Esophagus squamous epithelium (tissue), 4 donors: ENCODE results near the gene CCDC192.

Experiments
- CTCF ChIP-seq, 6 experiments: fragments of 450-650 bp in 4 of 6; fragments of 200-600 bp in 2 of 6; sonication (generic) in 2 of 6; IDR thresholded peaks; one replicate each; pipeline ENCODE4 v1.5.1; 2016 to 2019; ENCODE audit warnings: antibody characterized with exemption in 6 of 6, mild to moderate bottlenecking in 4 of 6, moderate library complexity in 4 of 6
- POLR2A ChIP-seq, 4 donors: fragments of 450-650 bp; IDR thresholded peaks; one replicate each; pipeline ENCODE4 v1.6.1; 2017; ENCODE audit warnings: antibody characterized with exemption in 4 of 4, mild to moderate bottlenecking in 4 of 4, moderate library complexity in 3 of 4

GRCh38 chr5:127938746-127939145 is 235.6 kb downstream of the CCDC192 start:
- TF ChIP-seq CTCF (IDR thresholded peaks at IDR 0.05) (no peak), POLR2A (IDR thresholded peaks at IDR 0.05) (no peak)
